Esophagus squamous epithelium (tissue), 4 donors: Measurements from ENCODE around the gene DAB2IP.

ENCODE experiments used
- CTCF ChIP-seq, 6 experiments: fragments of 450-650 bp in 4 of 6; fragments of 200-600 bp in 2 of 6; sonication (generic) in 2 of 6; IDR thresholded peaks; one replicate each; pipeline ENCODE4 v1.5.1; 2016 to 2019; ENCODE audit warnings: antibody characterized with exemption in 6 of 6, mild to moderate bottlenecking in 4 of 6, moderate library complexity in 4 of 6
- POLR2A ChIP-seq, 4 donors: fragments of 450-650 bp; IDR thresholded peaks; one replicate each; pipeline ENCODE4 v1.6.1; 2017; ENCODE audit warnings: antibody characterized with exemption in 4 of 4, mild to moderate bottlenecking in 4 of 4, moderate library complexity in 3 of 4

GRCh38 chr9:121786543-121786948, 135.1 kb downstream of the DAB2IP start:
- TF ChIP-seq POLR2A (IDR thresholded peaks at IDR 0.05) (no peak), CTCF (IDR thresholded peaks at IDR 0.05) (no peak)
